ENCODE measurements around the gene FMN1.

- no peak for TF ChIP-seq POLR2AphosphoS5 (IDR thresholded peaks at IDR 0.05; ENCODE audit: low read length)
- TF ChIP-seq CTCF (IDR thresholded peaks at IDR 0.05 in 2 of 3, conservative IDR thresholded peaks at IDR 0.05 in 1 of 3; ENCODE audit: control insufficient read depth in 2 of 3, extremely low read depth in 1 of 3, insufficient read depth in 1 of 3, low read depth in 3 of 3, low read length in 3 of 3): no peak
- TF ChIP-seq EZH2 (IDR thresholded peaks at IDR 0.05; ENCODE audit: borderline replicate concordance, control insufficient read depth, low read depth, low read length): no peak
- no peak for TF ChIP-seq ATF2 (IDR thresholded peaks at IDR 0.05; ENCODE audit: low read length)
- TF ChIP-seq PRDM15 (CRISPR knock-in tag; IDR thresholded peaks at IDR 0.05): no peak
Observed at GRCh38 chr15:33066584-33066983, 127.9 kb downstream of the FMN1 start.

Data from GM12878 (cell line).